Posterior vena cava (tissue), 2 donors: ENCODE measurements around the gene RHBDD1. TPM values are rescaled to one million over a fixed set of nuclear protein-coding genes. Genes with fewer than 3 reads are reported as not detected.

Experiments used
- DNase-seq: peaks from one replicate; pipeline ENCODE4 v3.0.0-alpha.2; 2020; ENCODE audit warnings: low spot score
- intact Hi-C, 2 donors: fragments of 100-400 bp; cut with DNase I; formaldehyde crosslinking; loops; one replicate each; pipeline versions ENCODE4 v1.14.1 to v1.14.2; 2022 to 2023
- long read RNA-seq, 2 donors: library from polyadenylated mRNA; unstranded; transcript quantifications; one replicate each; pipeline ENCODE4 v2.0.0, GENCODE V29; 2020 to 2021
- total RNA-seq, 2 donors: library from RNA; stranded (reverse); fragmentation: NEBNext Ultra II Directional; extraction: Animal tissue kit (Norgen Biotek cat#: 25700); gene quantifications; one replicate each; pipeline ENCODE4 v1.2.1, GENCODE V29; 2021
- donor health status: DM: yes; HTN: yes; CAD: no.
- donor health status: DM: yes; HTN: yes; CAD: no.

Gene RHBDD1, protein sequence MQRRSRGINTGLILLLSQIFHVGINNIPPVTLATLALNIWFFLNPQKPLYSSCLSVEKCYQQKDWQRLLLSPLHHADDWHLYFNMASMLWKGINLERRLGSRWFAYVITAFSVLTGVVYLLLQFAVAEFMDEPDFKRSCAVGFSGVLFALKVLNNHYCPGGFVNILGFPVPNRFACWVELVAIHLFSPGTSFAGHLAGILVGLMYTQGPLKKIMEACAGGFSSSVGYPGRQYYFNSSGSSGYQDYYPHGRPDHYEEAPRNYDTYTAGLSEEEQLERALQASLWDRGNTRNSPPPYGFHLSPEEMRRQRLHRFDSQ
- 10 to 100 TPM; 39.3 to 40.5 TPM for total RNA-seq
- long read RNA-seq, donor 1, full-length matches to known transcripts, result 4 of 10 reads
- long read RNA-seq, donor 1, partial matches to known transcripts, result 2 of 10 reads
- long read RNA-seq, donor 1, other reads (novel, unspliced or antisense), result 4 of 10 reads
- long read RNA-seq, donor 2, full-length matches to known transcripts, result 8 of 20 reads
- long read RNA-seq, donor 2, partial matches to known transcripts, result 0 of 20 reads
- long read RNA-seq, donor 2, other reads (novel, unspliced or antisense), result 12 of 20 reads

- peak; percentile 98 for DNase-seq
- intact Hi-C loops, result loop anchor here (2.0 to 10.0 kb wide), 3 partner anchors 35 to 1161 kb away; no protein-coding TSS in a partner anchor
Observed at GRCh38 chr2:226835796-226836547, at the start of gene RHBDD1. Gene RHBDD1, plus strand, starts transcription at chr2:226836054. Its CDS starts 28,640 bp downstream, at chr2:226864694.

GRCh38 chr2:226788064-226788463 lies 47.8 kb upstream of the RHBDD1 start:
- DNase-seq, result no peak
- intact Hi-C loops, result no loop called here

DNA sequence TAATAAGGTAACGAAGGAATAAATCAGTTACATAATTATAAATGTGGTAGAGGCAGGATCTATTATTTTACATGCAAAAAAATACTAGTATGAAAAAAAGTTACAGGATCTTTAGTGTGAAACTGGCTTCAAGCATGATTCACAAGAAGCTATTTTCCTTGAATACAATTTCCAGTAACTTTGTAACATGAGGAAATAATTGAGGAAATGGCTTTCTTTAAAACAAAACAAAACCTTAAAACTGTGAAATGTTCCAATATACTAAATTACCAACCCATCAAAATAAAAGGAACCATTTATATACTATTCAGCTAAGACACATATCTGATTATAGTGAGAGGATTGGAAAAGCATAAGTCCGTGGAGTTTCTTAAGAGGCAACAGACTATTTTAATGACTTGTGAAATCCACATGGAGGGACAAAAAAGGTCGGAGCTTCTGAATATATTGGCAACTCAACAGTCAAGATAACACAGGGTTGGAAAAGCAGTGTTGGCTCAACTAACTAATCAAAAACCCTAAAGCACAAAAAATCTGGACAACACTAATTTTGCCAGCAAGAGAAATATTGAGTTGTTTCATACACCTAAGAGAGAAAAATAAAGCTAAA lies 46.9 kb upstream of the RHBDD1 start:
- intact Hi-C loops, result no loop called here
- DNase-seq, result no peak

- DNase-seq, result no peak
- intact Hi-C loops, result loop anchor here in 1 of 2 donors (10.0 kb wide), 2 partner anchors 45 to 125 kb away; no protein-coding TSS in a partner anchor
Observed at GRCh38 chr2:226790011-226790410, 45.8 kb upstream of the RHBDD1 start.

DNA sequence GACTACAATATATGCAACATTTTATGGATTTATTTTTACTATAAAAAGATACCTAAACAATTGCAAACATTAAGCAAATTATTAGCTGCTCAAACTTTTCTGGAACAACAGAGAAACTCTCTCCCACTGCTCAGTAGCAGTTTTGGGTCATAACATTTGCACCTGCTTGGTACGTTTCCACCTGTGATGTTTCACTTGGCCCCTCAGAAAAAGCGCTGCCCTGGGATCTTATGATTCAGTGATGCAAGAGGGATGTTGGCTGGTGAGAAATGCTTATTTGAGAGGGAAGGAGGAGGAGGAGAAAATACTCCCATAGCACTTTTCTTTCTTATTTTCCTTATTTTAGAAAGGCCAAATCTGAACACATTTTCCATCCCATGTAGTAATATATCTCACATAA lies 45.4 kb upstream of the RHBDD1 start:
- no peak for DNase-seq
- intact Hi-C loops, result loop anchor here in 1 of 2 donors (10.0 kb wide), 2 partner anchors 46 to 126 kb away; no protein-coding TSS in a partner anchor

- no peak for DNase-seq
- intact Hi-C loops, result loop anchor here in 1 of 2 donors (10.0 kb wide), 2 partner anchors 46 to 126 kb away; no protein-coding TSS in a partner anchor
Observed at GRCh38 chr2:226791056-226791486, 44.8 kb upstream of the RHBDD1 start.

GRCh38 chr2:226791487-226792081 lies 44.3 kb upstream of the RHBDD1 start:
- intact Hi-C loops, result loop anchor here in 1 of 2 donors (10.0 kb wide), 2 partner anchors 47 to 127 kb away; no protein-coding TSS in a partner anchor

GRCh38 chr2:226792155-226792881 lies 43.5 kb upstream of the RHBDD1 start:
- intact Hi-C loops, result loop anchor here in 1 of 2 donors (10.0 kb wide), 2 partner anchors 48 to 128 kb away; no protein-coding TSS in a partner anchor
- no peak for DNase-seq

More at GRCh38 chr2:226791487-226792081, 44.3 kb upstream of the RHBDD1 start:
- peak; percentile 96 for DNase-seq

- no peak for DNase-seq
- intact Hi-C loops, result loop anchor here in 1 of 2 donors (10.0 kb wide), 2 partner anchors 49 to 129 kb away; no protein-coding TSS in a partner anchor
Observed at GRCh38 chr2:226793646-226794045, 42.2 kb upstream of the RHBDD1 start.

DNA sequence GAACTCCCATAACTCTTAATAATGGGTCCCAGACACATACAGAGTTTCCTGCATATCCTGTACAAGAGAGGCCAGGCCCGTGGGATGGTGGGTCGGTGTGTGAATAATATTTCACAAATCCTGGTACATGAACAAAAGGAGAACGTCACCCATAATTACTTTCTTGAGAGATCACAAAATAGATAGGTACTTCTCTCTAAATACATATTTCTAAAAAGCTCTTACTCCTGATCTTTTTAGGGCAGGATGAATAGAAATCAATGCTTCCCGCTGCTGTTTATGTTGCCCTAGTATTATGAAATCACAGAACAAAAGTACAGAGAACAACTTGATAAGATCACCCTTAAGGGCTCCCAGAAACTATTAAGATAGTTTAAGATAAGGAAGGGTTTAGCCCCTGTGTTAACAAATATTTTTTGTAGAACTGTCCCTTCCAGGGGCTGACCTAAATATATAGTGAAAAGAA lies 41.6 kb upstream of the RHBDD1 start:
- intact Hi-C loops, result loop anchor here in 1 of 2 donors (10.0 kb wide), 2 partner anchors 49 to 129 kb away; no protein-coding TSS in a partner anchor
- DNase-seq, result no peak

DNA sequence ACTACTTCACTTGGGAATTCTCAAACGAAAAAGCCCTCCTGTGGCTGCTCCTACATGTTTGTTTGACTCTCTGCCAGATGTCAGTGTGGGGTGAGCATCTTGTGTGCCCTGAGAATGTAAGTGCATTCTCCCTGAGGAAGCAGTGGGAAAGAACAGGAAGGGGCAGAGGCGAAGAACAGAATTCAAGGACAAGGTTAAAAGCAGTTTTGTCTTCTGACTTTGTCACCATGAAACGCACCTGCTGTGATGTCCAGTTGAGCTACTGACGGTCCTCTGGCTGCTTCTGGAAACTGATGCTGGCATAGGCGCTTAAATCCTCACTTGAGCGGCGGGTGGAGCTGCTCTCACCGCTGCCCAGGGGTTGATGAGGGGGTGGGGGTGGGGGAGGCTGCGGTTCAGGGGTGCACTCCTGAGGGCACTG lies 41.1 kb upstream of the RHBDD1 start:
- intact Hi-C loops, result loop anchor here in 1 of 2 donors (10.0 kb wide), 2 partner anchors 50 to 130 kb away; no protein-coding TSS in a partner anchor
- no peak for DNase-seq

DNA sequence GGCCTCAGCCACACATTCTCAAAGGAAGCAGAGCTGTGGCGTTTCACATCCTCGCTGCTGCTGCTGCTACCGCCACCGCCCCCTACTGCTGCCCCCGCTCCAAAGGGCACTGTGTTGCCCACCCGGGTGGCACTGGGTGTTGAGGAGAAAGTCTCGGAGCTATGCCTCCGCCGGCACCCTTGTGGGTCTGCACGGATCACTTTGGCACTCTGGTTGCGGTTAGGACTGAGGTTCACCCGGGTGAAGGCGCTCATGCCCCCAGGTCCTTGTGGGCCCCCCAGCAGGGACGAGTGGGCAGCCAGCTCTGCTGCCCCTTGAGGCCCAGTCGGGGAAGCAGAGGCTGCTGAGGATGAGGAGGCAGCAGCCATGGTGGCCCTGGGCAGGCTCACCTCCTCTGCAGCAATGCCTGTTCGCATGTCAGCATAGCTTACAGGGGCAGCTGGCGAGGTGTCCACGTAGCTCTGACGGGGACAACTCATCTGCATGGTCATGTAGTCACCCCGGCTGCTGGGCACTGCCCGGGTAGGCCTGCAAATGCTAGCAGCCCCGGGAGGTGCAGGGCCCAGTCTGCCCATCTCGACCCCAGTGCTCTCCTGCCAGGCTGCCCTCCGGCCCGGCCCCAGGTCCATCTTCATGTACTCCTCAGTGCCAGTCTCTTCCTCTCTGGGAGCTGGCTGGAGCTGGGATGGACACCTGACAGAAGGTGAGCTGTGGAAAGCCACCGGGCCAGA lies 40.4 kb upstream of the RHBDD1 start:
- intact Hi-C loops, result loop anchor here in 1 of 2 donors (10.0 kb wide), 2 partner anchors 51 to 131 kb away; no protein-coding TSS in a partner anchor
- DNase-seq, result peak; percentile 81

- DNase-seq, result peak; percentile 78
- intact Hi-C loops, result loop anchor here in 1 of 2 donors (10.0 kb wide), 2 partner anchors 51 to 131 kb away; no protein-coding TSS in a partner anchor
Observed at GRCh38 chr2:226796012-226796839, 39.6 kb upstream of the RHBDD1 start.

DNA sequence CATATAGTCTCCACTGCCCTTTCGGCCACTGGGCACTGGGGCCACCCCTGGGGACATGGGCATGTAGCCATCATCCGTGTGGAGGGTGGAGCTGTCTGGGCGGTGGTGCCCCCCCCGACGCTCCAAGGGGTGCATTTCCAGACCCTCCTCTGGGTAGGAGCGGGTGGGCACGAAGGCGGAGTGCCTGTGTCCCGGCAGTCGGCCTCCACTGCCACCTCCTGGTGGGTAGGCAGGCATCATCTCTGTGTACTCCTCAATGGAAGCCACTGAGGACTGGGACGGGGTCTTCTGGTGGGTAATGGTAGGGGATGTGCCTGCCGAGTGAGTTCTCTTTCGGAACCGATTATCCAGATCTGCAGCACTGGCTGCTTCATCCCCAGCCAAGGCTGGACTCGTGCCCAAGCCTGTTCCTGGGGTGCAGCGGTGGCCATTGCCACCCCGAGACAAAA lies 39.0 kb upstream of the RHBDD1 start:
- intact Hi-C loops, result loop anchor here in 1 of 2 donors (10.0 kb wide), 2 partner anchors 52 to 132 kb away; no protein-coding TSS in a partner anchor
- DNase-seq, result no peak

GRCh38 chr2:226797289-226797988 lies 38.4 kb upstream of the RHBDD1 start:
- DNase-seq, result no peak
- intact Hi-C loops, result loop anchor here in 1 of 2 donors (10.0 kb wide), 2 partner anchors 53 to 133 kb away; no protein-coding TSS in a partner anchor
